ENCODE results near the gene NTRK1.
A peak's percentile ranks its signal among the peaks of the same experiment; 100 is the strongest.
"Not testable (repeated sequence)": the region's sequence is repeated elsewhere in the genome, so short reads cannot be mapped to it uniquely, and the experiment has no call there.

Gene NTRK1

GRCh38 chr1:156923670-156924477 is 63.2 kb downstream of the NTRK1 start:
- Mint-ChIP-seq H3K27me3 (peaks cover 99% of the 10 kb centered on the region), H3K4me1 (ENCODE audit: low read depth) (peaks cover 41% of the 10 kb centered on the region), H3K36me3 (ENCODE audit: low read depth) (no peaks in the 10 kb centered on the region), H3K4me3 (no peak overlapping the region), H3K27ac (no peak overlapping the region), H3K9me3 (no peaks in the 10 kb centered on the region)
- intact Hi-C loops (cut with micrococcal nuclease) = no loop called here

- Mint-ChIP-seq H3K36me3 (ENCODE audit: low read depth) (no peaks in the 10 kb centered on the region), H3K27me3 (peaks cover 99% of the 10 kb centered on the region), H3K4me1 (ENCODE audit: low read depth) (peaks cover 41% of the 10 kb centered on the region), H3K27ac (no peak overlapping the region), H3K4me3 (no peak overlapping the region), H3K9me3 (no peaks in the 10 kb centered on the region)
- intact Hi-C loops (cut with micrococcal nuclease) = loop anchor here (5.0 kb wide), 1 partner anchor 127 kb away; no protein-coding TSS in a partner anchor
These were observed 64.0 kb downstream of the NTRK1 start for GRCh38 chr1:156924478-156925153.

GRCh38 chr1:156925154-156926010 is 64.7 kb downstream of the NTRK1 start:
- H3K4me3 Mint-ChIP-seq = no peak overlapping the region

GRCh38 chr1:156926175-156926574 is 65.5 kb downstream of the NTRK1 start:
- intact Hi-C loops (cut with micrococcal nuclease) = loop anchor here (5.0 kb wide), 1 partner anchor 129 kb away; no protein-coding TSS in a partner anchor
- Mint-ChIP-seq H3K9me3 (no peaks in the 10 kb centered on the region), H3K4me3 (no peak overlapping the region), H3K36me3 (ENCODE audit: low read depth) (no peaks in the 10 kb centered on the region), H3K27ac (no peak overlapping the region), H3K4me1 (ENCODE audit: low read depth) (peaks cover 40% of the 10 kb centered on the region), H3K27me3 (peaks cover 93% of the 10 kb centered on the region)

More at GRCh38 chr1:156925154-156926010, 64.7 kb downstream of the NTRK1 start:
- H3K27me3 Mint-ChIP-seq = peaks cover 97% of the 10 kb centered on the region
- no peaks in the 10 kb centered on the region for H3K9me3 Mint-ChIP-seq
- intact Hi-C loops (cut with micrococcal nuclease) = loop anchor here (5.0 kb wide), 1 partner anchor 128 kb away; no protein-coding TSS in a partner anchor
- H3K4me1 Mint-ChIP-seq (ENCODE audit: low read depth) = peaks cover 37% of the 10 kb centered on the region
- H3K36me3 Mint-ChIP-seq (ENCODE audit: low read depth) = no peaks in the 10 kb centered on the region
- no peak overlapping the region for H3K27ac Mint-ChIP-seq

- H3K9me3 Mint-ChIP-seq; H3K36me3 Mint-ChIP-seq (ENCODE audit: low read depth); H3K27ac Mint-ChIP-seq; H3K4me3 Mint-ChIP-seq: not testable (repeated sequence)
- peaks cover 88% of the 10 kb centered on the region for H3K27me3 Mint-ChIP-seq
- H3K4me1 Mint-ChIP-seq (ENCODE audit: low read depth) = peaks cover 45% of the 10 kb centered on the region
- intact Hi-C loops (cut with micrococcal nuclease) = loop anchor here (5.0 kb wide), 1 partner anchor 129 kb away; no protein-coding TSS in a partner anchor
These were observed 66.0 kb downstream of the NTRK1 start for GRCh38 chr1:156926695-156927094.

GRCh38 chr1:156927215-156928042 is 66.8 kb downstream of the NTRK1 start:
- intact Hi-C loops (cut with micrococcal nuclease) = loop anchor here (5.0 kb wide), 1 partner anchor 130 kb away; no protein-coding TSS in a partner anchor
- no peak overlapping the region for H3K4me3 Mint-ChIP-seq
- peaks cover 80% of the 10 kb centered on the region for H3K27me3 Mint-ChIP-seq
- no peaks in the 10 kb centered on the region for H3K9me3 Mint-ChIP-seq
- peak overlapping the region; percentile 41 for H3K27ac Mint-ChIP-seq
- peaks cover 52% of the 10 kb centered on the region for H3K4me1 Mint-ChIP-seq (ENCODE audit: low read depth)
- H3K36me3 Mint-ChIP-seq (ENCODE audit: low read depth) = no peaks in the 10 kb centered on the region

GRCh38 chr1:156928043-156928602 is 67.5 kb downstream of the NTRK1 start:
- Mint-ChIP-seq H3K4me3 (no peak overlapping the region), H3K36me3 (ENCODE audit: low read depth) (no peaks in the 10 kb centered on the region), H3K9me3 (no peaks in the 10 kb centered on the region), H3K27ac (no peak overlapping the region), H3K27me3 (peaks cover 73% of the 10 kb centered on the region), H3K4me1 (ENCODE audit: low read depth) (peaks cover 49% of the 10 kb centered on the region)
- intact Hi-C loops (cut with micrococcal nuclease) = loop anchor here (5.0 kb wide), 1 partner anchor 131 kb away; no protein-coding TSS in a partner anchor

- Mint-ChIP-seq H3K9me3 (no peaks in the 10 kb centered on the region), H3K27me3 (peaks cover 58% of the 10 kb centered on the region), H3K36me3 (ENCODE audit: low read depth) (peaks cover 12% of the 10 kb centered on the region), H3K27ac (no peak overlapping the region), H3K4me3 (no peak overlapping the region), H3K4me1 (ENCODE audit: low read depth) (peaks cover 40% of the 10 kb centered on the region)
- intact Hi-C loops (cut with micrococcal nuclease) = loop anchor here (5.0 kb wide), 1 partner anchor 132 kb away; no protein-coding TSS in a partner anchor
These were observed 69.1 kb downstream of the NTRK1 start for GRCh38 chr1:156929596-156930238.

GRCh38 chr1:156930483-156930882 is 69.8 kb downstream of the NTRK1 start:
- Mint-ChIP-seq H3K36me3 (ENCODE audit: low read depth) (peaks cover 20% of the 10 kb centered on the region), H3K4me3 (no peak overlapping the region), H3K27me3 (peaks cover 51% of the 10 kb centered on the region), H3K4me1 (ENCODE audit: low read depth) (peaks cover 40% of the 10 kb centered on the region), H3K9me3 (no peaks in the 10 kb centered on the region), H3K27ac (no peak overlapping the region)
- intact Hi-C loops (cut with micrococcal nuclease) = no loop called here

All from dendritic cell treated with granulocyte-macrophage colony-stimulating factor and Interleukin-4, amounts not matched to agents 40 ng/mL and 50 ng/mL, for 4 days (primary cell).